ENCODE results near the gene PTPN6.
A peak's percentile ranks its signal among the peaks of the same experiment; 100 is the strongest.

GRCh38 chr12:6950401-6950801, 755 bp upstream of the PTPN6 start:
- TF ChIP-seq POLR2A (IDR thresholded peaks at IDR 0.05; ENCODE audit: low read depth, low read length) (no peak), POLR2AphosphoS5 (IDR thresholded peaks at IDR 0.05; ENCODE audit: low read length) (no peak), RFX5 (IDR thresholded peaks at IDR 0.05; ENCODE audit: low read depth, low read length) (no peak), EZH2 (IDR thresholded peaks at IDR 0.05; ENCODE audit: borderline replicate concordance, control insufficient read depth, low read depth, low read length) (no peak), CBX5 (IDR thresholded peaks at IDR 0.05; ENCODE audit: low read depth) (no peak), BACH1 (IDR thresholded peaks at IDR 0.05; ENCODE audit: borderline replicate concordance) (no peak), NFXL1 (IDR thresholded peaks at IDR 0.05; ENCODE audit: borderline replicate concordance) (no peak), EP300 (IDR thresholded peaks at IDR 0.05; ENCODE audit: borderline replicate concordance in 1 of 2, control insufficient read depth in 1 of 2, low read depth in 2 of 2, low read length in 2 of 2) (no peak), RAD21 (IDR thresholded peaks at IDR 0.05; ENCODE audit: insufficient read depth, low read depth, low read length) (peak; percentile 37), FOXK2 (IDR thresholded peaks at IDR 0.05) (no peak), ZNF24 (IDR thresholded peaks at IDR 0.05) (no peak), SIN3A (IDR thresholded peaks at IDR 0.05; ENCODE audit: low read depth, low read length) (no peak)
- TF ChIP-seq, protein P1, sequence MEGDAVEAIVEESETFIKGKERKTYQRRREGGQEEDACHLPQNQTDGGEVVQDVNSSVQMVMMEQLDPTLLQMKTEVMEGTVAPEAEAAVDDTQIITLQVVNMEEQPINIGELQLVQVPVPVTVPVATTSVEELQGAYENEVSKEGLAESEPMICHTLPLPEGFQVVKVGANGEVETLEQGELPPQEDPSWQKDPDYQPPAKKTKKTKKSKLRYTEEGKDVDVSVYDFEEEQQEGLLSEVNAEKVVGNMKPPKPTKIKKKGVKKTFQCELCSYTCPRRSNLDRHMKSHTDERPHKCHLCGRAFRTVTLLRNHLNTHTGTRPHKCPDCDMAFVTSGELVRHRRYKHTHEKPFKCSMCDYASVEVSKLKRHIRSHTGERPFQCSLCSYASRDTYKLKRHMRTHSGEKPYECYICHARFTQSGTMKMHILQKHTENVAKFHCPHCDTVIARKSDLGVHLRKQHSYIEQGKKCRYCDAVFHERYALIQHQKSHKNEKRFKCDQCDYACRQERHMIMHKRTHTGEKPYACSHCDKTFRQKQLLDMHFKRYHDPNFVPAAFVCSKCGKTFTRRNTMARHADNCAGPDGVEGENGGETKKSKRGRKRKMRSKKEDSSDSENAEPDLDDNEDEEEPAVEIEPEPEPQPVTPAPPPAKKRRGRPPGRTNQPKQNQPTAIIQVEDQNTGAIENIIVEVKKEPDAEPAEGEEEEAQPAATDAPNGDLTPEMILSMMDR (IDR thresholded peaks at IDR 0.05 in 2 of 3, conservative IDR thresholded peaks at IDR 0.05 in 1 of 3; ENCODE audit: control insufficient read depth in 2 of 3, extremely low read depth in 1 of 3, insufficient read depth in 1 of 3, low read depth in 3 of 3, low read length in 3 of 3) = peak; percentile 38 to 64 (median 61)

Measured in GM12878 (cell line).